ENCODE results near the gene SOX10.
"Not testable (repeated sequence)": the region's sequence is repeated elsewhere in the genome, so short reads cannot be mapped to it uniquely, and the experiment has no call there.

The SOX10 gene

GRCh38 chr22:37982151-37982785, 2.1 kb downstream of the SOX10 start:
- Histone ChIP-seq H3K9ac (no peak overlapping the region), H3K4me1 (no peaks in the 10 kb centered on the region), H3K4me3 (ENCODE audit: low read depth, low read length) (no peak overlapping the region), H2AFZ (no peak overlapping the region), H3K79me2 (no peaks in the 10 kb centered on the region), H3K4me2 (ENCODE audit: low read length) (no peak overlapping the region), H3K36me3 (ENCODE audit: control insufficient read depth, insufficient read depth, low read length) (no peaks in the 10 kb centered on the region), H3K27ac (no peak overlapping the region), H3K9me3 (ENCODE audit: control insufficient read depth, low read length) (no peaks in the 10 kb centered on the region), H3K27me3 (ENCODE audit: control insufficient read depth, insufficient read depth, low read length) (no peaks in the 10 kb centered on the region)
- no peak for TF ChIP-seq CTCF (IDR thresholded peaks at IDR 0.05)

- Histone ChIP-seq H3K4me3 (ENCODE audit: low read depth, low read length) (no peak overlapping the region), H3K27me3 (ENCODE audit: control insufficient read depth, insufficient read depth, low read length) (no peaks in the 10 kb centered on the region), H3K36me3 (ENCODE audit: control insufficient read depth, insufficient read depth, low read length) (no peaks in the 10 kb centered on the region), H3K4me1 (no peaks in the 10 kb centered on the region), H3K9ac (no peak overlapping the region), H3K4me2 (ENCODE audit: low read length) (no peak overlapping the region), H2AFZ (no peak overlapping the region), H3K79me2 (no peaks in the 10 kb centered on the region), H3K9me3 (ENCODE audit: control insufficient read depth, low read length) (no peaks in the 10 kb centered on the region), H3K27ac (no peak overlapping the region)
- no peak for TF ChIP-seq CTCF (IDR thresholded peaks at IDR 0.05)
Measured at GRCh38 chr22:37981282-37982011, 2.9 kb downstream of the SOX10 start.

GRCh38 chr22:37979782-37980181, 4.6 kb downstream of the SOX10 start:
- Histone ChIP-seq H3K27me3 (ENCODE audit: control insufficient read depth, insufficient read depth, low read length) (no peaks in the 10 kb centered on the region), H3K4me2 (ENCODE audit: low read length) (no peak overlapping the region), H3K4me1 (no peaks in the 10 kb centered on the region), H3K9ac (no peak overlapping the region), H3K9me3 (ENCODE audit: control insufficient read depth, low read length) (no peaks in the 10 kb centered on the region), H3K27ac (no peak overlapping the region), H2AFZ (no peak overlapping the region), H3K36me3 (ENCODE audit: control insufficient read depth, insufficient read depth, low read length) (no peaks in the 10 kb centered on the region), H3K79me2 (no peaks in the 10 kb centered on the region), H3K4me3 (ENCODE audit: low read depth, low read length) (no peak overlapping the region)
- TF ChIP-seq CTCF (IDR thresholded peaks at IDR 0.05): no peak

- Histone ChIP-seq H3K9ac (no peak overlapping the region), H2AFZ (no peak overlapping the region), H3K4me1 (no peaks in the 10 kb centered on the region), H3K27ac (no peak overlapping the region), H3K79me2 (no peaks in the 10 kb centered on the region), H3K36me3 (ENCODE audit: control insufficient read depth, insufficient read depth, low read length) (no peaks in the 10 kb centered on the region), H3K4me3 (ENCODE audit: low read depth, low read length) (no peak overlapping the region), H3K27me3 (ENCODE audit: control insufficient read depth, insufficient read depth, low read length) (no peaks in the 10 kb centered on the region), H3K9me3 (ENCODE audit: control insufficient read depth, low read length) (no peaks in the 10 kb centered on the region), H3K4me2 (ENCODE audit: low read length) (no peak overlapping the region)
- no peak for TF ChIP-seq CTCF (IDR thresholded peaks at IDR 0.05)
Measured at GRCh38 chr22:37976547-37976946, 7.8 kb downstream of the SOX10 start.

- not testable (repeated sequence) for H3K4me3 ChIP-seq (ENCODE audit: low read depth, low read length); H3K9me3 ChIP-seq (ENCODE audit: control insufficient read depth, low read length); H3K9ac ChIP-seq; H3K4me1 ChIP-seq; H3K79me2 ChIP-seq; H2AFZ ChIP-seq; H3K4me2 ChIP-seq (ENCODE audit: low read length); H3K27me3 ChIP-seq (ENCODE audit: control insufficient read depth, insufficient read depth, low read length); H3K36me3 ChIP-seq (ENCODE audit: control insufficient read depth, insufficient read depth, low read length); H3K27ac ChIP-seq
Measured at GRCh38 chr22:37976022-37976421, 8.3 kb downstream of the SOX10 start.

Measured in parathyroid adenoma (tissue), 2 donors.